IMR-90 (cell line): Measurements from ENCODE around the gene RABGGTB. TPM values are rescaled to one million over a fixed set of nuclear protein-coding genes. Genes with fewer than 3 reads are reported as not detected.

Experiments used
- ATAC-seq: fragments of 200-7000 bp; cut with Tn5 transposase; 2 replicates; pipeline ENCODE4 v1.9.1; 2020; ENCODE audit warnings: low read depth, mild to moderate bottlenecking, moderate library complexity
- BruUV-seq: library from RNA; stranded (reverse); fragments of 400-500 nt; replicated peaks from 2 replicates; lab custom pipeline; 2021; lab: Mats Ljungman, UMichigan
- CTCF ChIA-PET: fragments of 300-600 bp; formaldehyde crosslinking; extraction: SDS; loops from one replicate; lab custom pipeline; 2021; ENCODE audit warnings: antibody characterized with exemption; lab: Yijun Ruan, JAX
- POLR2A ChIA-PET: fragments of 300-600 bp; sonication (Branson Sonifier 250); formaldehyde crosslinking; loops from one replicate; lab custom pipeline; 2022; ENCODE audit warnings: antibody characterized with exemption; ENCODE audit not compliant: unreplicated experiment; lab: Charles Lee
- DNase-seq: peaks from one replicate; pipeline ENCODE4 v3.0.0; 2013
- H2AFZ ChIP-seq: replicated peaks from 2 replicates; pipeline ENCODE3; 2013; ENCODE audit warnings: low read length, mild to moderate bottlenecking; ENCODE audit not compliant: poor library complexity
- H2AK5ac ChIP-seq: 2 replicates; pipeline ENCODE4 v1.6.1; 2013; ENCODE audit warnings: low read depth, low read length, inconsistent platforms
- H2AK9ac ChIP-seq: replicated peaks from 2 replicates; pipeline ENCODE3; 2013; ENCODE audit warnings: mild to moderate bottlenecking, low read depth, low read length, moderate library complexity; ENCODE audit not compliant: poor library complexity
- H2BK120ac ChIP-seq: 2 replicates; pipeline ENCODE4 v1.6.1; 2013; ENCODE audit warnings: low read depth, low read length, inconsistent platforms
- H2BK15ac ChIP-seq: 3 replicates; pipeline ENCODE4 v1.6.1; 2013; ENCODE audit warnings: low read depth, low read length, inconsistent platforms
- H2BK20ac ChIP-seq: 2 replicates; pipeline ENCODE4 v1.6.1; 2013; ENCODE audit warnings: low read depth, mild to moderate bottlenecking, inconsistent platforms, low read length, moderate library complexity
- H2BK5ac ChIP-seq: 2 replicates; pipeline ENCODE4 v1.6.1; 2013; ENCODE audit warnings: mild to moderate bottlenecking, low read depth, low read length, inconsistent platforms; ENCODE audit not compliant: poor library complexity, severe bottlenecking
- H3K14ac ChIP-seq: replicated peaks from 2 replicates; pipeline ENCODE4 v1.6.1; 2013; ENCODE audit warnings: low read depth, low read length, inconsistent platforms
- H3K18ac ChIP-seq: 2 replicates; pipeline ENCODE4 v1.6.1; 2013; ENCODE audit warnings: low read depth, low read length, control low read depth
- H3K23ac ChIP-seq: 2 replicates; pipeline ENCODE4 v1.6.1; 2013; ENCODE audit warnings: low read depth, low read length, inconsistent platforms
- H3K27ac ChIP-seq: 2 replicates; pipeline ENCODE4 v1.5.1; 2013; ENCODE audit warnings: mild to moderate bottlenecking, control low read depth, low read length; ENCODE audit not compliant: insufficient read depth
- H3K27me3 ChIP-seq: 2 replicates; pipeline ENCODE4 v1.6.1; 2013; ENCODE audit warnings: low read length; ENCODE audit not compliant: control insufficient read depth, insufficient read depth
- H3K36me3 ChIP-seq: 2 replicates; pipeline ENCODE4 v1.6.1; 2013; ENCODE audit warnings: low read length, mixed read lengths; ENCODE audit not compliant: control insufficient read depth, insufficient read depth
- H3K4ac ChIP-seq: 2 replicates; pipeline ENCODE4 v1.6.1; 2013; ENCODE audit warnings: low read depth, low read length, inconsistent platforms
- H3K4me1 ChIP-seq: 2 replicates; pipeline ENCODE4 v1.6.1; 2013; ENCODE audit warnings: low read length, mixed read lengths; ENCODE audit not compliant: control insufficient read depth, insufficient read depth
- H3K4me2 ChIP-seq: 2 replicates; pipeline ENCODE4 v1.6.1; 2013; ENCODE audit warnings: low read depth, mild to moderate bottlenecking, control low read depth, low read length, moderate library complexity
- H3K4me3 ChIP-seq: 2 replicates; pipeline ENCODE4 v1.5.1; 2013; ENCODE audit warnings: low read depth, mild to moderate bottlenecking, control low read depth, low read length, moderate library complexity; ENCODE audit not compliant: insufficient read depth
- H3K56ac ChIP-seq: 2 replicates; pipeline ENCODE4 v1.6.1; 2013; ENCODE audit warnings: low read length, inconsistent platforms; ENCODE audit not compliant: insufficient read depth; ENCODE audit errors: extremely low read depth
- H3K79me1 ChIP-seq, 2 experiments: 2 replicates each; pipeline ENCODE4 v1.6.1; 2013; ENCODE audit warnings: low read length in 2 of 2, inconsistent platforms in 1 of 2, low read depth in 1 of 2
- H3K9ac ChIP-seq: 2 replicates; pipeline ENCODE4 v1.6.1; 2013; ENCODE audit warnings: low read depth, low read length, control low read depth
- H3K9me1 ChIP-seq: 2 replicates; pipeline ENCODE4 v1.6.1; 2013; ENCODE audit warnings: low read length, inconsistent platforms; ENCODE audit not compliant: insufficient read depth
- H3K9me3 ChIP-seq: 2 replicates; pipeline ENCODE4 v1.6.1; 2013; ENCODE audit warnings: low read length; ENCODE audit not compliant: control insufficient read depth, insufficient read depth
- H4K20me1 ChIP-seq: 2 replicates; pipeline ENCODE4 v1.6.1; 2013; ENCODE audit warnings: low read length, inconsistent platforms; ENCODE audit not compliant: insufficient read depth
- H4K5ac ChIP-seq: 2 replicates; pipeline ENCODE4 v1.6.1; 2013; ENCODE audit warnings: mild to moderate bottlenecking, low read depth, low read length, control low read depth
- H4K8ac ChIP-seq, 2 experiments: 2 replicates each; pipeline ENCODE4 v1.6.1; 2013; ENCODE audit warnings: low read depth in 2 of 2, low read length in 2 of 2, control low read depth in 1 of 2, inconsistent platforms in 1 of 2
- H4K91ac ChIP-seq: 2 replicates; pipeline ENCODE4 v1.6.1; 2013; ENCODE audit warnings: low read depth, low read length, inconsistent platforms; ENCODE audit not compliant: insufficient read depth
- BHLHE40 ChIP-seq: fragments of 150-350 bp; IDR thresholded peaks from 2 replicates; pipeline ENCODE4 v1.6.1; 2016; ENCODE audit warnings: mild to moderate bottlenecking, low read depth, low read length
- CEBPB ChIP-seq: IDR thresholded peaks from 2 replicates; pipeline ENCODE4 v1.6.1; 2012; ENCODE audit warnings: low read depth, low read length, improper control_type of control experiment
- CHD1 ChIP-seq: IDR thresholded peaks from 2 replicates; pipeline ENCODE4 v1.6.1; 2012; ENCODE audit warnings: low read depth, low read length, improper control_type of control experiment
- FOS ChIP-seq: fragments of 150-350 bp; IDR thresholded peaks from 2 replicates; pipeline ENCODE4 v1.6.1; 2016; ENCODE audit warnings: low read depth, low read length
- MAFK ChIP-seq: IDR thresholded peaks from 2 replicates; pipeline ENCODE4 v1.6.1; 2012; ENCODE audit warnings: low read depth, low read length, improper control_type of control experiment
- MAZ ChIP-seq: IDR thresholded peaks from 2 replicates; pipeline ENCODE4 v1.6.1; 2012; ENCODE audit warnings: low read depth, mild to moderate bottlenecking, low read length, improper control_type of control experiment, moderate library complexity, borderline replicate concordance
- NFE2L2 ChIP-seq: fragments of 150-350 bp; IDR thresholded peaks from 2 replicates; pipeline ENCODE4 v1.6.1; 2016; ENCODE audit warnings: low read depth, mild to moderate bottlenecking, low read length
- POLR2A ChIP-seq: IDR thresholded peaks from 2 replicates; pipeline ENCODE4 v1.6.1; 2012; ENCODE audit warnings: mild to moderate bottlenecking, low read depth, low read length
- RAD21 ChIP-seq: IDR thresholded peaks from 2 replicates; pipeline ENCODE4 v1.6.1; 2012; ENCODE audit warnings: low read length, improper control_type of control experiment
- RCOR1 ChIP-seq: IDR thresholded peaks from 2 replicates; pipeline ENCODE4 v1.6.1; 2012; ENCODE audit warnings: mild to moderate bottlenecking, low read length, improper control_type of control experiment; ENCODE audit not compliant: insufficient replicate concordance
- RFX5 ChIP-seq: IDR thresholded peaks from 2 replicates; pipeline ENCODE4 v1.8.0; 2012; ENCODE audit warnings: low read depth, mild to moderate bottlenecking, low read length, moderate library complexity
- SMC3 ChIP-seq: fragments of 150-350 bp; IDR thresholded peaks from 2 replicates; pipeline ENCODE4 v1.6.1; 2016; ENCODE audit warnings: low read depth, mild to moderate bottlenecking, antibody characterized with exemption, low read length, moderate library complexity
- WGBS, 2 experiments: methylation state at CpG; one replicate each; pipeline versions ENCODE4 v1.1.5 to v1.1.7; 2013; ENCODE audit warnings: missing lambda C conversion rate in 2 of 2; ENCODE audit not compliant: insufficient read length in 1 of 2; ENCODE audit errors: extremely low coverage in 2 of 2; 5-methylcytosine and 5-hydroxymethylcytosine counted together
- dilution Hi-C: fragments of 300-500 bp; cut with HindIII; formaldehyde crosslinking; loops from one replicate; pipeline ENCODE4 v1.14.3; 2018; ENCODE audit warnings: low sequenced_read_pairs; ENCODE audit not compliant: unreplicated experiment
- in situ Hi-C: fragments of 300-500 bp; cut with MboI; formaldehyde crosslinking; loops from 3 replicates; pipeline ENCODE4 v1.14.3; 2019; ENCODE audit warnings: low sequenced_read_pairs, inconsistent platforms, mixed read lengths
- intact Hi-C: fragments of 100-400 bp; cut with micrococcal nuclease; formaldehyde crosslinking; loops from 2 replicates; pipeline ENCODE4 v1.10.0; 2022
- polyA plus RNA-seq, 3 experiments: library from polyadenylated mRNA; depleted of rRNA; stranded (reverse); fragments of >200 nt; gene quantifications; 2 replicates each; pipeline ENCODE4 v1.2.3, GENCODE V29; 2012; ENCODE audit warnings: low replicate concordance in 1 of 3
- total RNA-seq: library from RNA; depleted of rRNA; stranded (reverse); fragments of >200 nt; gene quantifications from 2 replicates; pipeline ENCODE4 v1.2.3, GENCODE V29; 2012
- TF ChIP-seq, protein P1 (sequence below): conservative IDR thresholded peaks from 2 replicates; pipeline ENCODE4 v1.5.1; 2012; ENCODE audit warnings: mild to moderate bottlenecking, low read depth, low read length, improper control_type of control experiment
- TF ChIP-seq, protein P2 (sequence below): fragments of 150-350 bp; IDR thresholded peaks from 2 replicates; pipeline ENCODE4 v1.6.1; 2016; ENCODE audit warnings: low read depth, mild to moderate bottlenecking, low read length, moderate library complexity, borderline replicate concordance

The RABGGTB gene
- total and polyA plus RNA-seq, 2 of the 4 experiments (the other 2 are of a cell fraction), result 48.2 to 76.0 TPM

DNA sequence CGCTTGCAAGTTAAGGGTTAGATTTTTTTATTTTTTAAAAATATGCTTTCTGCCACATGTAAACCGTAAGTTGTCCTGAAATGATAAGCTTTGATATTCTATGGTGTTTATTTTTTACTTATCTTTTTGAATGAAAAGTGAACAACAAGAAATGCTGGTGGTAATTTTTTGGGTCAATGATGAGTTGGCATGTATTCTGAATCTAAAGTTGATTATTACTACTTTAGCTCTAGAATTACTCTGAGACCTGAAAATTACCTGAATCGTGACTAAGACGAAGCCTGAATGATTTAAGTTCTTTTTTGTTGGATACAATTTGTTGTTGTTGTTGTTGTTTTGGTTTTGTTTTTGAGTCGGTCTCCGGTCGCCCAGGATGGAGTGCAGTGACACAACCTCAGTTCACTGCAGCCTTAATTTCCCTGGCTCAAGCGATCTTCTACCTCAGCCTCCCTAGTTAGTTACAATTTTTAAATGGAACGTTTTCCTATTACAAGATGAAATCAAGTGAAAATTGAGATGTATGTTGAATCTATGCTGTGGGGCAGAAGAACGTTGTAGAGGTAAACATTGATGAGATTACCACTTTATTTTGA, 941 bp downstream of the RABGGTB start (continued):
- TF ChIP-seq MAFK, result no peak

DNA sequence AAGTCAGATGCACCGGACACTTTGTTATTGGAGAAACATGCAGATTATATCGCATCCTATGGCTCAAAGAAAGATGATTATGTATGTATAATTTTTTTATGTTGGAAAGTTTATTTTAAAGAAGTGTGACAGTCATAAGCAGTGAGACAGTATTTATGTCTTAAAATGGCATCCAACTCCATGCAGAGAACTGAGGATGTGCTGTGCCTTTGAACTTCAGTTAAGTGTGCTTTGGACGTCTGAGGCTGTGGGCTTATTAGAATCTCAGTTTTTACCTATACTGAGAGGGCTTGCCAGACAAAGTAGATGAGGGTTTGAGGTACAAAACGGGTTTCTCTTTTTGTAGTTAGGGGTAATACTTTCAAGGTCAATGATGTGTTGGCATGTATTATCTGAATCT, 1.5 kb downstream of the RABGGTB start:
- intact Hi-C loops (loop anchor here (2.0 kb wide), 1 partner anchor 23 kb away; no protein-coding TSS in a partner anchor), dilution Hi-C loops (no loop called here)
- TF ChIP-seq RCOR1 (no peak), RAD21 (no peak), BHLHE40 (no peak), RFX5 (no peak), MAZ (no peak), SMC3 (no peak), CEBPB (no peak), MAFK (no peak), NFE2L2 (no peak), FOS (no peak), POLR2A (no peak), CHD1 (no peak)
- TF ChIP-seq, protein P1, sequence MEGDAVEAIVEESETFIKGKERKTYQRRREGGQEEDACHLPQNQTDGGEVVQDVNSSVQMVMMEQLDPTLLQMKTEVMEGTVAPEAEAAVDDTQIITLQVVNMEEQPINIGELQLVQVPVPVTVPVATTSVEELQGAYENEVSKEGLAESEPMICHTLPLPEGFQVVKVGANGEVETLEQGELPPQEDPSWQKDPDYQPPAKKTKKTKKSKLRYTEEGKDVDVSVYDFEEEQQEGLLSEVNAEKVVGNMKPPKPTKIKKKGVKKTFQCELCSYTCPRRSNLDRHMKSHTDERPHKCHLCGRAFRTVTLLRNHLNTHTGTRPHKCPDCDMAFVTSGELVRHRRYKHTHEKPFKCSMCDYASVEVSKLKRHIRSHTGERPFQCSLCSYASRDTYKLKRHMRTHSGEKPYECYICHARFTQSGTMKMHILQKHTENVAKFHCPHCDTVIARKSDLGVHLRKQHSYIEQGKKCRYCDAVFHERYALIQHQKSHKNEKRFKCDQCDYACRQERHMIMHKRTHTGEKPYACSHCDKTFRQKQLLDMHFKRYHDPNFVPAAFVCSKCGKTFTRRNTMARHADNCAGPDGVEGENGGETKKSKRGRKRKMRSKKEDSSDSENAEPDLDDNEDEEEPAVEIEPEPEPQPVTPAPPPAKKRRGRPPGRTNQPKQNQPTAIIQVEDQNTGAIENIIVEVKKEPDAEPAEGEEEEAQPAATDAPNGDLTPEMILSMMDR, result no peak
- TF ChIP-seq, protein P2, sequence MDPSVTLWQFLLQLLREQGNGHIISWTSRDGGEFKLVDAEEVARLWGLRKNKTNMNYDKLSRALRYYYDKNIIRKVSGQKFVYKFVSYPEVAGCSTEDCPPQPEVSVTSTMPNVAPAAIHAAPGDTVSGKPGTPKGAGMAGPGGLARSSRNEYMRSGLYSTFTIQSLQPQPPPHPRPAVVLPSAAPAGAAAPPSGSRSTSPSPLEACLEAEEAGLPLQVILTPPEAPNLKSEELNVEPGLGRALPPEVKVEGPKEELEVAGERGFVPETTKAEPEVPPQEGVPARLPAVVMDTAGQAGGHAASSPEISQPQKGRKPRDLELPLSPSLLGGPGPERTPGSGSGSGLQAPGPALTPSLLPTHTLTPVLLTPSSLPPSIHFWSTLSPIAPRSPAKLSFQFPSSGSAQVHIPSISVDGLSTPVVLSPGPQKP, result no peak

More for the DNA sequence above, 1.5 kb downstream of the RABGGTB start:
- Histone ChIP-seq H3K23ac (peak overlapping the region; percentile 90), H3K79me1 (peaks cover 5 to 20% of the 10 kb centered on the region in 2 experiments; a peak in 2 of 4 replicates), H3K9ac (peak overlapping the region; percentile 96), H3K9me3 (no peaks in the 10 kb centered on the region), H4K20me1 (peaks cover 49% of the 10 kb centered on the region), H3K4ac (peak overlapping the region; percentile 59; the same call in 1 of the 2 replicates), H2BK5ac (peak overlapping the region; percentile 42), H4K5ac (no peak overlapping the region), H3K9me1 (0 out of 2 replicates have a peak, but pooled peaks cover 2% of the 10 kb centered on the region), H2BK15ac (no peak overlapping the region), H3K4me3 (peak overlapping the region; percentile 57), H2AK5ac (0 out of 2 replicates have a peak overlapping the region, but pooled peaks have one; percentile 35), H3K18ac (no peak overlapping the region), H3K27me3 (no peaks in the 10 kb centered on the region), H2BK120ac (no peak overlapping the region), H3K36me3 (peaks cover 14% of the 10 kb centered on the region), H3K14ac (peak overlapping the region; percentile 84), H2AK9ac (no peak overlapping the region), H4K8ac (no peak overlapping the region), H4K91ac (no peak overlapping the region), H3K27ac (peak overlapping the region; percentile 39; the same call in 1 of the 2 replicates), H2BK20ac (no peak overlapping the region), H3K4me2 (peak overlapping the region; percentile 47), H2AFZ (no peak overlapping the region), H3K4me1 (peaks cover 2% of the 10 kb centered on the region; the same call in 1 of the 2 replicates), H3K56ac (peak overlapping the region; percentile 37)
- in situ Hi-C loops, result loop anchor here (10.0 kb wide), 1 partner anchor 63 kb away; the partner anchor contains the start of gene ACADM
- ChIA-PET CTCF (no interaction called here), POLR2A (interaction anchor here (1.1 kb wide), 1 partner anchor 17 kb away, joined by 3 read pairs; no protein-coding TSS in a partner anchor)
- WGBS, 2 experiments, result 10% methylated on average over 2 of the region's 4 CpGs; no CpG with 5 or more reads in 1 of the 2 experiments
- no TSS peak for BruUV-seq
- DNase-seq (no peak), ATAC-seq (no peak)
